ENCODE data around the gene DEPP1. TPM values are rescaled to one million over a fixed set of nuclear protein-coding genes. Genes with fewer than 3 reads are reported as not detected.
A peak's percentile ranks its signal among the peaks of the same experiment; 100 is the strongest.

Gene DEPP1
- total and polyA plus RNA-seq, 2 of the 13 experiments (the other 11 are each of a cell fraction or from before 2014, with no cell fraction given), result 14.8 to 270 TPM

DNA sequence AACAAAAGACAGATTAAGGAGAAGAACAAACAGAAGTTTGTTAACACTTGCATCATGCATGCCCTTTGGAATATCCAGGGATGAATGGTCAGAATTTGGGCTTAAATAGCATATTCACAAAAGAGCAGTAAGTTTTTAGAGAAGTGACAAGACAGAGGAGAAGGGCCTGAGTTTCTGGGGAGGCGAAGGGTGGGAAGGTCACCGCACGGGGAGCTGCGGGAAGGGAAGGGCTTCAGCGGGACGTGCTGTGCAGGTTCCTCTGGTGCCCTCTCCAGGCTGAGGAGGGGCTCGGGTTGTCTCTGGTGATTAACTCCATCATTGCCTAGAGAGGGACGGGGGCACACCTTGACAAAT is 11.7 kb upstream of the DEPP1 start (continued):
- TF ChIP-seq, protein P1, sequence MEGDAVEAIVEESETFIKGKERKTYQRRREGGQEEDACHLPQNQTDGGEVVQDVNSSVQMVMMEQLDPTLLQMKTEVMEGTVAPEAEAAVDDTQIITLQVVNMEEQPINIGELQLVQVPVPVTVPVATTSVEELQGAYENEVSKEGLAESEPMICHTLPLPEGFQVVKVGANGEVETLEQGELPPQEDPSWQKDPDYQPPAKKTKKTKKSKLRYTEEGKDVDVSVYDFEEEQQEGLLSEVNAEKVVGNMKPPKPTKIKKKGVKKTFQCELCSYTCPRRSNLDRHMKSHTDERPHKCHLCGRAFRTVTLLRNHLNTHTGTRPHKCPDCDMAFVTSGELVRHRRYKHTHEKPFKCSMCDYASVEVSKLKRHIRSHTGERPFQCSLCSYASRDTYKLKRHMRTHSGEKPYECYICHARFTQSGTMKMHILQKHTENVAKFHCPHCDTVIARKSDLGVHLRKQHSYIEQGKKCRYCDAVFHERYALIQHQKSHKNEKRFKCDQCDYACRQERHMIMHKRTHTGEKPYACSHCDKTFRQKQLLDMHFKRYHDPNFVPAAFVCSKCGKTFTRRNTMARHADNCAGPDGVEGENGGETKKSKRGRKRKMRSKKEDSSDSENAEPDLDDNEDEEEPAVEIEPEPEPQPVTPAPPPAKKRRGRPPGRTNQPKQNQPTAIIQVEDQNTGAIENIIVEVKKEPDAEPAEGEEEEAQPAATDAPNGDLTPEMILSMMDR (CRISPR knock-in tag; IDR thresholded peaks at IDR 0.05), result peak; percentile 78
- TF ChIP-seq HOXA7 (CRISPR knock-in tag; IDR thresholded peaks at IDR 0.05), result no peak
- TF ChIP-seq NR2F1 (CRISPR knock-in tag; IDR thresholded peaks at IDR 0.05), result peak in 1 of 2 experiments; percentile 42; a peak in 1 of 4 replicates
- TF ChIP-seq, protein P2, sequence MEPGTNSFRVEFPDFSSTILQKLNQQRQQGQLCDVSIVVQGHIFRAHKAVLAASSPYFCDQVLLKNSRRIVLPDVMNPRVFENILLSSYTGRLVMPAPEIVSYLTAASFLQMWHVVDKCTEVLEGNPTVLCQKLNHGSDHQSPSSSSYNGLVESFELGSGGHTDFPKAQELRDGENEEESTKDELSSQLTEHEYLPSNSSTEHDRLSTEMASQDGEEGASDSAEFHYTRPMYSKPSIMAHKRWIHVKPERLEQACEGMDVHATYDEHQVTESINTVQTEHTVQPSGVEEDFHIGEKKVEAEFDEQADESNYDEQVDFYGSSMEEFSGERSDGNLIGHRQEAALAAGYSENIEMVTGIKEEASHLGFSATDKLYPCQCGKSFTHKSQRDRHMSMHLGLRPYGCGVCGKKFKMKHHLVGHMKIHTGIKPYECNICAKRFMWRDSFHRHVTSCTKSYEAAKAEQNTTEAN (CRISPR knock-in tag; conservative IDR thresholded peaks at IDR 0.05), result 0 out of 2 replicates have a peak, but pooled peaks have one; percentile 10
- TF ChIP-seq ARID2 (CRISPR knock-in tag; IDR thresholded peaks at IDR 0.05; ENCODE audit: borderline replicate concordance), result no peak
- TF ChIP-seq ZBTB8A (CRISPR knock-in tag; IDR thresholded peaks at IDR 0.05; ENCODE audit: borderline replicate concordance, low read depth), result no peak
- no peak for TF ChIP-seq TEAD2 (CRISPR knock-in tag; IDR thresholded peaks at IDR 0.05)
- TF ChIP-seq SMAD3 (CRISPR knock-in tag; IDR thresholded peaks at IDR 0.05), result 0 out of 2 replicates have a peak, but pooled peaks have one; percentile 14
- TF ChIP-seq, protein P3, sequence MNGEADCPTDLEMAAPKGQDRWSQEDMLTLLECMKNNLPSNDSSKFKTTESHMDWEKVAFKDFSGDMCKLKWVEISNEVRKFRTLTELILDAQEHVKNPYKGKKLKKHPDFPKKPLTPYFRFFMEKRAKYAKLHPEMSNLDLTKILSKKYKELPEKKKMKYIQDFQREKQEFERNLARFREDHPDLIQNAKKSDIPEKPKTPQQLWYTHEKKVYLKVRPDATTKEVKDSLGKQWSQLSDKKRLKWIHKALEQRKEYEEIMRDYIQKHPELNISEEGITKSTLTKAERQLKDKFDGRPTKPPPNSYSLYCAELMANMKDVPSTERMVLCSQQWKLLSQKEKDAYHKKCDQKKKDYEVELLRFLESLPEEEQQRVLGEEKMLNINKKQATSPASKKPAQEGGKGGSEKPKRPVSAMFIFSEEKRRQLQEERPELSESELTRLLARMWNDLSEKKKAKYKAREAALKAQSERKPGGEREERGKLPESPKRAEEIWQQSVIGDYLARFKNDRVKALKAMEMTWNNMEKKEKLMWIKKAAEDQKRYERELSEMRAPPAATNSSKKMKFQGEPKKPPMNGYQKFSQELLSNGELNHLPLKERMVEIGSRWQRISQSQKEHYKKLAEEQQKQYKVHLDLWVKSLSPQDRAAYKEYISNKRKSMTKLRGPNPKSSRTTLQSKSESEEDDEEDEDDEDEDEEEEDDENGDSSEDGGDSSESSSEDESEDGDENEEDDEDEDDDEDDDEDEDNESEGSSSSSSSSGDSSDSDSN (CRISPR knock-in tag; IDR thresholded peaks at IDR 0.05), result 0 out of 2 replicates have a peak, but pooled peaks have one; percentile 41
- TF ChIP-seq, protein P4, sequence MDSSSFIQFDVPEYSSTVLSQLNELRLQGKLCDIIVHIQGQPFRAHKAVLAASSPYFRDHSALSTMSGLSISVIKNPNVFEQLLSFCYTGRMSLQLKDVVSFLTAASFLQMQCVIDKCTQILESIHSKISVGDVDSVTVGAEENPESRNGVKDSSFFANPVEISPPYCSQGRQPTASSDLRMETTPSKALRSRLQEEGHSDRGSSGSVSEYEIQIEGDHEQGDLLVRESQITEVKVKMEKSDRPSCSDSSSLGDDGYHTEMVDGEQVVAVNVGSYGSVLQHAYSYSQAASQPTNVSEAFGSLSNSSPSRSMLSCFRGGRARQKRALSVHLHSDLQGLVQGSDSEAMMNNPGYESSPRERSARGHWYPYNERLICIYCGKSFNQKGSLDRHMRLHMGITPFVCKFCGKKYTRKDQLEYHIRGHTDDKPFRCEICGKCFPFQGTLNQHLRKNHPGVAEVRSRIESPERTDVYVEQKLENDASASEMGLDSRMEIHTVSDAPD (CRISPR knock-in tag; IDR thresholded peaks at IDR 0.05), result no peak
- TF ChIP-seq, protein P5, sequence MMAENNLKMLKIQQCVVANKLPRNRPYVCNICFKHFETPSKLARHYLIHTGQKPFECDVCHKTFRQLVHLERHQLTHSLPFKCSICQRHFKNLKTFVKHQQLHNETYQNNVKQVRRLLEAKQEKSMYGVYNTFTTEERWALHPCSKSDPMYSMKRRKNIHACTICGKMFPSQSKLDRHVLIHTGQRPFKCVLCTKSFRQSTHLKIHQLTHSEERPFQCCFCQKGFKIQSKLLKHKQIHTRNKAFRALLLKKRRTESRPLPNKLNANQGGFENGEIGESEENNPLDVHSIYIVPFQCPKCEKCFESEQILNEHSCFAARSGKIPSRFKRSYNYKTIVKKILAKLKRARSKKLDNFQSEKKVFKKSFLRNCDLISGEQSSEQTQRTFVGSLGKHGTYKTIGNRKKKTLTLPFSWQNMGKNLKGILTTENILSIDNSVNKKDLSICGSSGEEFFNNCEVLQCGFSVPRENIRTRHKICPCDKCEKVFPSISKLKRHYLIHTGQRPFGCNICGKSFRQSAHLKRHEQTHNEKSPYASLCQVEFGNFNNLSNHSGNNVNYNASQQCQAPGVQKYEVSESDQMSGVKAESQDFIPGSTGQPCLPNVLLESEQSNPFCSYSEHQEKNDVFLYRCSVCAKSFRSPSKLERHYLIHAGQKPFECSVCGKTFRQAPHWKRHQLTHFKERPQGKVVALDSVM (CRISPR knock-in tag; IDR thresholded peaks at IDR 0.05), result no peak
- TF ChIP-seq ZNF879 (CRISPR knock-in tag; IDR thresholded peaks at IDR 0.05), result no peak
- TF ChIP-seq HOXA5 (CRISPR knock-in tag; IDR thresholded peaks at IDR 0.05), result peak; percentile 46; the same call in 1 of the 2 replicates
- TF ChIP-seq, protein P6, sequence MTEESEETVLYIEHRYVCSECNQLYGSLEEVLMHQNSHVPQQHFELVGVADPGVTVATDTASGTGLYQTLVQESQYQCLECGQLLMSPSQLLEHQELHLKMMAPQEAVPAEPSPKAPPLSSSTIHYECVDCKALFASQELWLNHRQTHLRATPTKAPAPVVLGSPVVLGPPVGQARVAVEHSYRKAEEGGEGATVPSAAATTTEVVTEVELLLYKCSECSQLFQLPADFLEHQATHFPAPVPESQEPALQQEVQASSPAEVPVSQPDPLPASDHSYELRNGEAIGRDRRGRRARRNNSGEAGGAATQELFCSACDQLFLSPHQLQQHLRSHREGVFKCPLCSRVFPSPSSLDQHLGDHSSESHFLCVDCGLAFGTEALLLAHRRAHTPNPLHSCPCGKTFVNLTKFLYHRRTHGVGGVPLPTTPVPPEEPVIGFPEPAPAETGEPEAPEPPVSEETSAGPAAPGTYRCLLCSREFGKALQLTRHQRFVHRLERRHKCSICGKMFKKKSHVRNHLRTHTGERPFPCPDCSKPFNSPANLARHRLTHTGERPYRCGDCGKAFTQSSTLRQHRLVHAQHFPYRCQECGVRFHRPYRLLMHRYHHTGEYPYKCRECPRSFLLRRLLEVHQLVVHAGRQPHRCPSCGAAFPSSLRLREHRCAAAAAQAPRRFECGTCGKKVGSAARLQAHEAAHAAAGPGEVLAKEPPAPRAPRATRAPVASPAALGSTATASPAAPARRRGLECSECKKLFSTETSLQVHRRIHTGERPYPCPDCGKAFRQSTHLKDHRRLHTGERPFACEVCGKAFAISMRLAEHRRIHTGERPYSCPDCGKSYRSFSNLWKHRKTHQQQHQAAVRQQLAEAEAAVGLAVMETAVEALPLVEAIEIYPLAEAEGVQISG (CRISPR knock-in tag; IDR thresholded peaks at IDR 0.05), result 0 out of 2 replicates have a peak, but pooled peaks have one; percentile 28
- TF ChIP-seq, protein P7, sequence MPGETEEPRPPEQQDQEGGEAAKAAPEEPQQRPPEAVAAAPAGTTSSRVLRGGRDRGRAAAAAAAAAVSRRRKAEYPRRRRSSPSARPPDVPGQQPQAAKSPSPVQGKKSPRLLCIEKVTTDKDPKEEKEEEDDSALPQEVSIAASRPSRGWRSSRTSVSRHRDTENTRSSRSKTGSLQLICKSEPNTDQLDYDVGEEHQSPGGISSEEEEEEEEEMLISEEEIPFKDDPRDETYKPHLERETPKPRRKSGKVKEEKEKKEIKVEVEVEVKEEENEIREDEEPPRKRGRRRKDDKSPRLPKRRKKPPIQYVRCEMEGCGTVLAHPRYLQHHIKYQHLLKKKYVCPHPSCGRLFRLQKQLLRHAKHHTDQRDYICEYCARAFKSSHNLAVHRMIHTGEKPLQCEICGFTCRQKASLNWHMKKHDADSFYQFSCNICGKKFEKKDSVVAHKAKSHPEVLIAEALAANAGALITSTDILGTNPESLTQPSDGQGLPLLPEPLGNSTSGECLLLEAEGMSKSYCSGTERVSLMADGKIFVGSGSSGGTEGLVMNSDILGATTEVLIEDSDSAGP (CRISPR knock-in tag; IDR thresholded peaks at IDR 0.05; ENCODE audit: borderline replicate concordance), result peak; percentile 25; the same call in 1 of the 2 replicates
